Mesendoderm (in vitro differentiated cells): Measurements from ENCODE around the gene ADM5. TPM values are rescaled to one million over a fixed set of nuclear protein-coding genes. Genes with fewer than 3 reads are reported as not detected.

Experiments used
- DNase-seq: peaks from one replicate; pipeline ENCODE4 v3.0.0; 2013
- H2AK5ac ChIP-seq: 2 replicates; pipeline ENCODE4 v1.6.1; 2013; ENCODE audit warnings: low read length, inconsistent platforms
- H2BK120ac ChIP-seq: 2 replicates; pipeline ENCODE4 v1.6.1; 2013; ENCODE audit warnings: low read depth, mild to moderate bottlenecking, low read length, moderate library complexity, mixed read lengths
- H2BK15ac ChIP-seq: replicated peaks from 2 replicates; pipeline ENCODE4 v1.6.1; 2013; ENCODE audit warnings: low read depth, mild to moderate bottlenecking, moderate library complexity
- H2BK5ac ChIP-seq: 2 replicates; pipeline ENCODE4 v1.6.1; 2013; ENCODE audit warnings: low read length, inconsistent platforms
- H3K18ac ChIP-seq: 2 replicates; pipeline ENCODE4 v1.6.1; 2013; ENCODE audit warnings: mild to moderate bottlenecking, low read length, mixed read lengths
- H3K23ac ChIP-seq: one replicate; pipeline ENCODE4 v1.6.1; 2013; ENCODE audit warnings: low read length
- H3K27ac ChIP-seq: 2 replicates; pipeline ENCODE4 v1.5.1; 2013; ENCODE audit warnings: low read depth, mild to moderate bottlenecking, inconsistent platforms, low read length, moderate library complexity
- H3K27me3 ChIP-seq: 2 replicates; pipeline ENCODE4 v1.6.1; 2013; ENCODE audit warnings: low read length, control low read depth, mild to moderate bottlenecking, inconsistent platforms; ENCODE audit not compliant: insufficient read depth, poor library complexity
- H3K36me3 ChIP-seq: 2 replicates; pipeline ENCODE4 v1.6.1; 2013; ENCODE audit warnings: low read length, inconsistent platforms; ENCODE audit not compliant: control insufficient read depth, insufficient read depth
- H3K4ac ChIP-seq: one replicate; pipeline ENCODE4 v1.6.1; 2013; ENCODE audit warnings: low read depth, mild to moderate bottlenecking, low read length, moderate library complexity
- H3K4me1 ChIP-seq: 2 replicates; pipeline ENCODE4 v1.6.1; 2013; ENCODE audit warnings: low read depth, low read length, inconsistent platforms; ENCODE audit not compliant: control insufficient read depth
- H3K4me2 ChIP-seq: 2 replicates; pipeline ENCODE4 v1.6.1; 2013; ENCODE audit warnings: low read length
- H3K4me3 ChIP-seq: 2 replicates; pipeline ENCODE4 v1.5.1; 2013; ENCODE audit warnings: mild to moderate bottlenecking, low read length
- H3K56ac ChIP-seq: one replicate; pipeline ENCODE4 v1.6.1; 2013; ENCODE audit warnings: low read length
- H3K79me1 ChIP-seq: 2 replicates; pipeline ENCODE4 v1.6.1; 2013; ENCODE audit warnings: low read length, inconsistent platforms
- H3K79me2 ChIP-seq: 2 replicates; pipeline ENCODE4 v1.6.1; 2013; ENCODE audit warnings: mild to moderate bottlenecking, low read length; ENCODE audit not compliant: control insufficient read depth, insufficient read depth
- H3K9ac ChIP-seq: 2 replicates; pipeline ENCODE4 v1.6.1; 2013; ENCODE audit warnings: low read length, inconsistent platforms
- H4K5ac ChIP-seq: one replicate; pipeline ENCODE4 v1.6.1; 2013; ENCODE audit warnings: low read length
- H4K8ac ChIP-seq: one replicate; pipeline ENCODE4 v1.6.1; 2013; ENCODE audit warnings: low read depth, mild to moderate bottlenecking, control low read depth, low read length, moderate library complexity
- WGBS: extraction: QIAGEN DNeasy Blood & Tissue Kit; methylation state at CpG from one replicate; pipeline ENCODE4 v1.1.7; 2013; ENCODE audit warnings: low lambda C conversion rate, missing lambda C conversion rate; ENCODE audit not compliant: insufficient coverage; ENCODE audit errors: extremely low coverage; 5-methylcytosine and 5-hydroxymethylcytosine counted together
- polyA plus RNA-seq, 2 experiments: library from polyadenylated mRNA; stranded (reverse); fragments of 200-250 nt; gene quantifications; one replicate each; pipeline ENCODE4 v1.2.3, GENCODE V29; 2013

ADM5 gene
- polyA plus RNA-seq (2013, experiment 1 of 2) = 5.8 TPM
- 5.4 TPM for polyA plus RNA-seq (2013, experiment 2 of 2)

DNA sequence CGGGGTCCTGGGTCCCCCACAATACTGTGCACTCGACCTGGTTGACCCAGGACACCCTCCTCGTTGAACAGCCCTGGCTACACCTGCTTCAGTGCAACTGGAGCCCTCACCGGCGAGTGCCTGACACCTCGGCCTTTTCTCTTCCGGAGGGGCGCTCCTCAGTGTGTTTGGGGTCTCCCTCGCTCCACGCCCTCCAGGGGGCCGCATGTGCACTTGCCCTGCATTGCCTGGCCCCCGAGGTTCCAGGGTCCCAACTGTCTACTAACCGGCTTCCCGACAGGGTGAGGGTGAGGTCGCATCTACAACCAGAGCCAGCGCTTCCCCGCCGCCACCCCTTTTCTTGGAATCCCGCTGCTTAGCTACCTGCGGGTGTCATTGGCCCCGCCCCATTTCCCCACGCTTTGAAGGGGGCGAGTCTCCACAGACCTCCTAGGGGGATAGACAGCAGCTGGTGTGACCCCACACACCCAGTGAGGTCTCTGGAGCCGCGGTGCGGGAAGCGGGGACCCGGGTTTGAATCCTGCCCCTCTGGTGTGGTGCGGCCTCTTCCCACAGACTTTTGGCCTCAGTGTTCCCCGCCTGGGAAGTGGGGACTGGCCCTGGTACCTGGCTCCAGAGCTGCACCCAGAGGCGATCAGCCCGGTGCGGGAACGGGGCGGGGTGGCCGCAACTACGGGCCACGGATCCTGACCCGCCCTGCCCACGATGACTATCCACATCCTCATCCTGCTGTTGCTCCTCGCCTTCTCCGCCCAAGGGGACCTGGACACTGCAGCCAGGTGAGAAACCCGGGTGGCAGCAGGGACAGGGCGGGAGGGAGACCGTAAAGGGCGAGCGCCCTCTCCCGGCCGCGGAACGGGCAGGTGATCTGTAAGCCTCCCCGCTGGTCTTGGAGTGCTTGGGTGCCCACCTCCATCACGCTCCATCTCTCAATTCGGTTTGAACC is at the start of gene ADM5:
TSS of gene ADM5 (plus strand) at position 462 of the 946 bp plus-strand sequence. CDS start at position 706, 244 bp downstream.
- Histone ChIP-seq H3K18ac (peak within 1 kb of the TSS; percentile 28), H2BK120ac (no peak within 1 kb of the TSS), H2BK5ac (no peak within 1 kb of the TSS), H2AK5ac (no peak within 1 kb of the TSS), H3K56ac (peak within 1 kb of the TSS; percentile 92), H3K79me2 (no peaks in the 10 kb centered on the region), H3K79me1 (peaks cover 11% of the 10 kb centered on the region), H3K4ac (no peak within 1 kb of the TSS), H3K4me3 (peak within 1 kb of the TSS; percentile 67), H3K36me3 (peaks cover 16% of the 10 kb centered on the region), H2BK15ac (no peak within 1 kb of the TSS), H4K8ac (no peak within 1 kb of the TSS), H3K4me2 (peak within 1 kb of the TSS; percentile 69), H3K9ac (peak within 1 kb of the TSS; percentile 86), H3K27me3 (no peaks in the 10 kb centered on the region), H4K5ac (no peak within 1 kb of the TSS), H3K23ac (no peak within 1 kb of the TSS), H3K27ac (peak within 1 kb of the TSS; percentile 65), H3K4me1 (peaks cover 2% of the 10 kb centered on the region)
- no CpG with 5 or more reads among the region's 54 CpGs for WGBS
- peak; percentile 66 for DNase-seq

DNA sequence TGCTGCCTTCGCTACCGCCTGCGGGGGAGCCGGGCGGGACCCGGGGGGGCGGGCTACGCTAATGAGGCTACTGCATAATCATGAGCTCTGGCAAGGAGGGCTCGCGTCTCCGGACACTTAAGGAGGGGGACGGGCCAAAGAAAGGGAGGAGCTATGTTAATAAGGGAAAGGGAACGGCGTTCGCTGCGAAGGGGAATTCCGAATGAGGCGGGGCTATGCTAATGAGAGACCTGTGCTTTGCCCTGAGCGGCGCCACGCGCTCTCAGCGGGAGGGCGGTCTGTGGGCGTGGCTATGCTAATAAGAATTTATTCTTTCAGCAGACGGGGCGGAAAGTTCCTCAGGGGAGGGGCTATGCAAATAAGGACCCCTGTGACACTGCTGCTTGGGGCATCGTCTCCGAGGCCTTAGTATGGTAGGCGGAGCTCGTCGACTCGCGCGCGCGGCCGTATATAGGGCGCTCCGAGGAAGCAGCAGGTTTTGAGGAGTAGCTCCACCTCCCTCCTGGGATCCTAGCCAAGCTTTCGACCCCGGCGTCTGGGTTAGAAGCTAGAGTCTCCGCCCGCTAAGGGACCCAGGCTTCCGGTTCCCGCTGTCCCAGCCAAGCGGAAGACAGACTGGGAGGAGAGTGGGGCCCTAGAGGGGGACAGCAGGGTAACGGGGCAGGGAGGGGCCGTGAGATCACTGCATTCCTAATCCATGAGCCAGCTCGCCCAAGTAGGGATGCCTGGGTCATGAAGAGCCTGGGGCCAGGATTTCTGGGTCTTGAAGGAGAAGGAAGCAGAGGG is 49.1 kb upstream of the ADM5 start, which contains the start of gene RRAS:
TSS of gene RRAS (minus strand) at position 31 of the 786 bp plus-strand sequence. CDS start 45 bp downstream, outside the sequence.
- Histone ChIP-seq H3K4me2 (peak within 1 kb of the TSS; percentile 80), H3K4ac (peak within 1 kb of the TSS; percentile 92), H3K36me3 (no peaks in the 10 kb centered on the region), H3K79me1 (peaks cover 19% of the 10 kb centered on the region), H3K56ac (peak within 1 kb of the TSS; percentile 95), H3K79me2 (peaks cover 29% of the 10 kb centered on the region), H2BK15ac (no peak within 1 kb of the TSS), H2BK120ac (peak within 1 kb of the TSS; percentile 62), H3K27me3 (no peaks in the 10 kb centered on the region), H3K9ac (peak within 1 kb of the TSS; percentile 84), H2AK5ac (peak within 1 kb of the TSS; percentile 59), H3K4me1 (peaks cover 2% of the 10 kb centered on the region), H4K5ac (peak within 1 kb of the TSS; percentile 86), H3K27ac (peak within 1 kb of the TSS; percentile 97), H3K4me3 (peak within 1 kb of the TSS; percentile 31), H3K18ac (peak within 1 kb of the TSS; percentile 88), H3K23ac (no peak within 1 kb of the TSS), H4K8ac (peak within 1 kb of the TSS; percentile 8), H2BK5ac (peak within 1 kb of the TSS; percentile 82)
- peak; percentile 100 for DNase-seq
- no CpG with 5 or more reads among the region's 51 CpGs for WGBS

DNA sequence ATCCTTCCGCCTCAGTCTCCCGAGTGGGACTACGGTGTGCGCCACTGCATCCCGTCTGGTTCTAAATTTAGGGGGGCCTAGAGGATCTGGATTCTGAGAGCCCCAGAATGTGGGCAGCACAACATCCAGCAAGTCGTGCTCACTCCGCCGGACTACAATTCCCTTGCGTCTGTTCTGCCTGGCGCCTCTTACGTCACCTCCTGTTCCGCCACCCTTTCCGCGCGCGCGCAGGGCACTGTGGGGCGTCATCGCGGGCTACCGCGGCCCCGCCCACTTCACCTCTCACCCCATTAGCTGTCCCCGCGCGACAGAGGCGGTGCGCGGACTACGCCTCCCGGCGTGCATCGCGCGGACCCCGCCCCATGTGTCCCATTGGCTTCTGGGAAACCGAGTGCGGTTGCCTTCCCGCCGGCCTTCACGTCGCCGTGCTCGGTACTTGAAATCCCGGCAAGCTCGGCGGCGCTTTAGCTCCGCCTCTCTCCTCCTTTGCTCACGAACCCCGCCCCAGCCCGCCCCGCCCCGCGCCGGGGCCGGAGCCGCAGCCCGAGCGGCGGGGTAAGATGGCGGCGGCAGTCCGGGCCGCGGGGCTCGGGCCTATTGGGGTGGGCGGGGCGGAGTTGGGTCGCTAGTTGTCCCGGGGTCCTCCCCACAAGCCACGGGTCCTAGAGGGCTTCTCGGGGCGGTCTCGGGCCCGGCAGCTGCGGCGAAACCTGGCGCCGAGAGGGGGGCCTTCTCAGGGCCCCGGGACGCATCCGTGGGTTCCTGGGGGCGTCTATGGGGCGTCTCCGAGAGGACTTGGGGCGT is 47.5 kb upstream of the ADM5 start, which contains the start of gene SCAF1:
TSS of gene SCAF1 (plus strand) at position 522 of the 804 bp plus-strand sequence. CDS start 2,818 bp downstream, outside the sequence.
- Histone ChIP-seq H4K5ac (peak within 1 kb of the TSS; percentile 86), H3K9ac (peak within 1 kb of the TSS; percentile 100), H3K79me2 (peaks cover 31% of the 10 kb centered on the region), H3K23ac (peak within 1 kb of the TSS; percentile 90), H3K4ac (peak within 1 kb of the TSS; percentile 96), H2BK15ac (no peak within 1 kb of the TSS), H3K79me1 (peaks cover 23% of the 10 kb centered on the region), H2BK120ac (peak within 1 kb of the TSS; percentile 62), H3K56ac (peak within 1 kb of the TSS; percentile 100), H3K27me3 (no peaks in the 10 kb centered on the region), H3K4me1 (peaks cover 2% of the 10 kb centered on the region), H3K4me3 (peak within 1 kb of the TSS; percentile 100), H2BK5ac (peak within 1 kb of the TSS; percentile 85), H3K4me2 (peak within 1 kb of the TSS; percentile 80), H2AK5ac (peak within 1 kb of the TSS; percentile 99), H3K18ac (peak within 1 kb of the TSS; percentile 98), H3K27ac (peak within 1 kb of the TSS; percentile 97), H3K36me3 (peaks cover 6% of the 10 kb centered on the region), H4K8ac (peak within 1 kb of the TSS; percentile 91)
- DNase-seq = peak; percentile 100
- no CpG with 5 or more reads among the region's 87 CpGs for WGBS

DNA sequence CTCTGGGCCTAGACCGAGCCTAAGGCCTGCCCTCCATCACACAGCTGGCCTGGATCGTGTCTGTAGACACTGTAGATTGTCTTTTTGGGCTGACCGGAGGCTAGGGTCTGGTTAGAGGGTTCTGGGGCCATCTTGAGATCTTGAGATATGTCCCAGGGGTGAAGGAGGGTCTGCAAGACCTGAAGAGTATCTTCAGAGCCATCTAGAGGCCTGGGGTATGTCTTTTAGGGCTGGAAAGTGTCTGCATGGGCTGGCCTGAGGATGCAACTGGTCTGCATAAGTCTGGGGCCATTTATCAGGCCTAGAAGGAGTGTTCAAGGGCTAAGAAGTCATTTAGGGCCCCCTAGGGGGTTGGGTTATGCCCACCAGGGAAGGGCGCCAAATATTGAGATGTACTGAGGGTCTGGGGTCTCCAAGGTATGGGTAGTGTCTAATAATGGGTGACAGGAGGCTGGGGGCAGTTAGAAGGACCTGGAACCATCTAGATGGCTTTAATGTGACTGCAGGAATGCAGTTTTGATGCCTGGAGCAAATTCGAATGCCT is 46.8 kb upstream of the ADM5 start:
- Histone ChIP-seq H3K18ac (peak overlapping the region; percentile 98), H3K27ac (peak overlapping the region; percentile 84), H2BK120ac (no peak overlapping the region), H3K9ac (peak overlapping the region; percentile 100), H2BK15ac (no peak overlapping the region), H3K79me2 (peaks cover 31% of the 10 kb centered on the region), H3K4me1 (peaks cover 2% of the 10 kb centered on the region), H3K23ac (peak overlapping the region; percentile 90), H3K56ac (peak overlapping the region; percentile 100), H2BK5ac (peak overlapping the region; percentile 85), H3K4me3 (peak overlapping the region; percentile 100), H4K8ac (peak overlapping the region; percentile 91), H4K5ac (no peak overlapping the region), H3K27me3 (no peaks in the 10 kb centered on the region), H3K4ac (peak overlapping the region; percentile 96), H3K36me3 (peaks cover 9% of the 10 kb centered on the region), H2AK5ac (peak overlapping the region; percentile 99), H3K4me2 (peak overlapping the region; percentile 78), H3K79me1 (peaks cover 27% of the 10 kb centered on the region)
- whole genome bisulfite sequencing = no CpG with 5 or more reads among the region's 5 CpGs
- peak; percentile 55 for DNase-seq
